GM12874 (cell line): ENCODE data around the gene UBE4B.

ENCODE experiments used
- CTCF ChIP-seq: IDR thresholded peaks from 2 replicates; pipeline ENCODE4 v1.5.1; 2011; ENCODE audit warnings: low read depth, mild to moderate bottlenecking, control low read depth, low read length, moderate library complexity; ENCODE audit not compliant: insufficient read depth

UBE4B gene

GRCh38 chr1:10080523-10080922, 47.8 kb downstream of the UBE4B start:
- no peak for TF ChIP-seq CTCF

DNA sequence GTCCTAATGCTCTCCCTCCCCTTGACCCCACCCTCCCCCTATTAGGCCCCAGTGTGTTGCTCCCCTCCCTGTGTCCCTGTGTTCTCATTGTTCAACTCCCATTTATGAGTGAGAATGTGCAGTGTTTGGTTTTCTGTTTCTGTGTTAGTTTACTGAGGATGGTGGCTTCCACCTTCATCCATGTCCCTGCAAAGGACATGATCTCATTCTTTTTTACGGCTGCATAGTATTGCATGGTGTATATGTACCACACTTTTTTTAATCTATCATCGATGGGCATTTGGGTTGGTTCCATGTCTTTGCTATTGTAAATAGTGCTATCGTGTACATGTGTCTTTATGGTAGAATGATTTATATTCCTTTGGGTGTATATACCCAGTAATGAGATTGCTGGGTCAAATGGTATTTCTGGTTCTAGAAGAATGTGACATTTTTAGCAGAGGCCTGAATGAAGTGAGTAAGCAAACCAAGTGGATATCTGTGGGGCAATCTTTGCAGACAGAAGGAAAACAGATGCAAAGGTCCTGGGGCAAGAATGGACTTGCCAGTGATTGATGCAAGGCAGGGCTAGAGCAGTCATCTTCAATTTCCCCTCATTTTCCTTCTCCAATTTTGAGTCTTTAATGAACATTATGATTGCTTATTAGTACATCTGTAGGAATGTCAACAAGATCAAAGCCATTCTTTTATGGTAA, 50.2 kb downstream of the UBE4B start:
- no peak for TF ChIP-seq CTCF

DNA sequence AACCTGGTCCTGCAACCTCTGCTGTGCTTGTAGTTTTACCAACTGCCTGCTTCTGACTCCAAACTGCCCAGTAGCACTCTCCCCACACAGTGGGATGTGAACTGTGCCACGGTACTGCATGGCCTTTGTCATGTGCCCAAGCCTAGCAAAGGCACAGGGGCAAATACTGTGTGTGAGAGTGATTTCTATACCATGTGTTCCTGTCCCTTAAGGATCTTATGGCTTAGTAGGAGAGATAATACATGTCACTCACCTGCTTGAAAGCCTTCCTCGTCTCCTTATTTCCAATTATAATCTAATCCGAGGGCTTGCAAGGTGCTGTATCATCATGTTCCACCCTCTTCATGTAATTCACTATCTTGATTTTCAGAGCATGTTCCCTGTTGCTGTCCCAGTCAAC, 51.3 kb downstream of the UBE4B start:
- TF ChIP-seq CTCF = no peak

- no peak for TF ChIP-seq CTCF
Observed at GRCh38 chr1:10085076-10085475, 52.3 kb downstream of the UBE4B start.

DNA sequence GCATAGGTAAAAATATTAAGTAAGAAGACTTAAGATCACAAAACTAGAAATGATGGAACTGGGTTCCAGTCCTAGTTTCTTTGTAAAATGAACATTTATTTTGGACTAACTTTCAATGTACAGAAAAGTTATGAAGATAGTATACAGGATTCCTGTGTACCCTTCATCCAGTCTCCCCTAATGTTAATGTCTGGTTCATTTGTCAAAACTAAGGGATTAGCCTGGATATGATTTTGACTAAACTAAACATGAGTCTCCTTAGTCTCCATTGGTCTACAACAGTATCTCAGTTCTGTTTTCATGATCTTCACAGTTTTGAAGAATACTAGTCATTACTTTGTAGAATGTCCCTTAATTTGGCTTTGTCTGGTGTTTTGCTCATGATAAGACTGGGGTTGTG, 54.5 kb downstream of the UBE4B start:
- no peak for TF ChIP-seq CTCF

GRCh38 chr1:10101929-10102328, 69.2 kb downstream of the UBE4B start:
- TF ChIP-seq CTCF = no peak

GRCh38 chr1:10103193-10103592, 70.4 kb downstream of the UBE4B start:
- no peak for TF ChIP-seq CTCF

DNA sequence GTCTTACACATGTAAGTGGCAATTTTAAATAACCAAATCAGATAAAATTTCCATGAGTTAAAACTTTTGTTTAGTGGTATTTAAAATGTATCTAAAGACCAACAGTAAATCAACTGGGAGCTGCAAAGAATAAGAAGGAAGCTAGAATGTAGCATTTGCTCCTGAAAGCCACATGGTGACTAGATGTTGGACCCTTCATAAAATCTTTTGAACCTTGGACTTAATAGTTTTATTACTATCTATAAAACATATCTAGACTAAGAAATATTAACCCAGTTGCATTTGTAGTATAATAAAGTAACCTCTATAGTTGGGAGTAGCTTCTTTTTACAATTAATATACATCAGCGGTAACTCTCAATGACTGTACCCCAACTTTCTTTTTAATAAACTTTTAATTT, 72.1 kb downstream of the UBE4B start:
- no peak for TF ChIP-seq CTCF
